HG03097 (cell line): ENCODE results near the gene SLC34A2.

Experiments used
- ATAC-seq: cut with Tn5 transposase; IDR thresholded peaks from one replicate; pipeline ENCODE4 v1.9.1; 2021; ENCODE audit not compliant: unreplicated experiment, low FRiP score

SLC34A2 gene

DNA sequence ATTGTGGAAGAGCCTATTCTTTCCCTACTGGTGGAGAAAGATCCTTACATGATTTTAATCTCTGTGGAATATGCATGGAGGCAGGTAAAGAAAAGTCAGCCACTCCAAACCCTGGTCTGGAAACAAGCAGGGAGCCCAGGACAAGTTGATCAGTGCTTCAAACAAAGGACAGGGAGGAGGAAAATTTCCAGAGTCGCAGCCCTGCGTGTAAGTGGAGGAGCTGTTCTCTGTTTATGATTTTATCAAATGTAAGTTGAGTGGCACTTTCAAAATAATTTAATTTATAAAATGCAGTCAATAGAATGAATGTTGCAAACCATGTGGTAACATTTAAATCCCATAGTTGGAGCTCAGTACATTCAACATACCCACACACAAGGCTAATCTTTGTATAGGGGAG lies 57.0 kb downstream of the SLC34A2 start:
- ATAC-seq: no peak

DNA sequence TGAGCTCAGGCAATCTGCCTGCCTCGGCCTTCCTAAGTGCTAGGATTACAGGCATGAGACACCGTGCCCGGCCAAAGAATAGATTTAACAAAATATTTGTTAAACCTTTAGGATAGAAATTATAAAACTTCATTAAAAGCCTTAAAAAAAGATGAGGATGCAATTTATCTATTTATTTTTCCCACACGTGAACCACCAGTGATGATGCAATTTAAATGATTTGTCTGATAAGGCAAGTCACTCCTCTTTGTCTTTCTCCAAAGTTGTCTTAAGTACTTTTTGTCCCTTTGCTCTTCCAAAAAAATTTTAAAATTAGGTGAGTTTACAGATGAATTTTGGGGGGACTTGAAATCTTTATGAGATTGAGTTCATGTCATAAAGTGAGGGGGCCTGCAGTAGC lies 58.2 kb downstream of the SLC34A2 start:
- ATAC-seq: no peak

DNA sequence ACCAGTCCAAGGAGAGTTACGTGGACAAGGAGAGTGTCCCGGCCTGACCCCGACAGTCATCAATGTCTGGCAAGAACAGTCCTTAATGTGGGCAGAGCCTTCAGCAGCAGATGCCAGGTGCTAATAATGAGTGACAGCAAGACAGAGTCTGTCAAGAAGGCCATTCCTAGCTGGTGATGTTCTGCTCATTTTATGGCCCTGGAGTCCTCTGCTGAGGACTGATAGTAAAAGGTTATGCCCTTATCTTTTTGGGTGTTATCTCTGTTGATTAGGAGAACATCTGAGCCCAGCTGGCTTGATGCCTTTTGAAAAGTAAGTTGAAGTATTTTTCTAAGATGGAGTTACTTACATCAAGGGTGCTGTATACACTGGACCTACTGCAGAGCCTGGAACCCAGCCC lies 67.3 kb downstream of the SLC34A2 start:
- no peak for ATAC-seq

DNA sequence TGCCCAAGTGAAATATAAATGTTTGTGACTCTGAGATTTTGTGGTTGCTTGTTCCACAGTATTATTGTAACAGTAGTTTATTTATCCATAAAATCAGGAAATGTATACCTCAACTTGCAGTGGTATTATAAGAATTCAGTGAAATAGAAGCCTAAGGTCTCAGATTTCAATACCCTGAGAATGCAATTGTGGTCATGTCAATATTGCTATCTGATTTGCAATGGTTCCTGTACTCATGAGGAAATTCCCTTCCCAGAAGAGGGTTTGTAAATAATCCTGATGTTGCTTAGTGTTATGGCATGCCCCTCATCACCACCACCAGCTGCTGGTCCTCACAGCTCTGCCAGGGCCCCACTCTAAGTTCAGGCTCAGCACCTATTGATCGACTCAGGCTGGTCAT lies 67.8 kb downstream of the SLC34A2 start:
- ATAC-seq: no peak

DNA sequence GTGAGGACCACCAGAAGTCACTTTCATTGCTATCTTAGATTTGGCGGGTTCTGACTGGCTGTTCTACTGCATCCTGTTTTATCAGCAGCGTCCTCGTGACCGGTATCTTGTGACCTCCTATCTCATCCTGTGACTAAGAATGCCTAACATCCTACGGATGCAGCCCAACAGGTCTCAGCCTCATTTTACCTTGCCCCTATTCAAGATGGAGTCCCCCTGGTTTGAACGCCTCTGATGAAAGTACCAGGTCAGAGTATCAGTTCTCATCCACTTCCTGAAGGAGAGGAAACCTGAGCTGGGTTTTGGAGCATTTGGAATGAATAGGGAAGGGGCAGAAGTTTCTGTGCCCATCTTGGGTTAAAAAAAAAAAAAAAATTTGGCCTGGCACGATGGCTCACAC lies 70.2 kb downstream of the SLC34A2 start:
- ATAC-seq: no peak

DNA sequence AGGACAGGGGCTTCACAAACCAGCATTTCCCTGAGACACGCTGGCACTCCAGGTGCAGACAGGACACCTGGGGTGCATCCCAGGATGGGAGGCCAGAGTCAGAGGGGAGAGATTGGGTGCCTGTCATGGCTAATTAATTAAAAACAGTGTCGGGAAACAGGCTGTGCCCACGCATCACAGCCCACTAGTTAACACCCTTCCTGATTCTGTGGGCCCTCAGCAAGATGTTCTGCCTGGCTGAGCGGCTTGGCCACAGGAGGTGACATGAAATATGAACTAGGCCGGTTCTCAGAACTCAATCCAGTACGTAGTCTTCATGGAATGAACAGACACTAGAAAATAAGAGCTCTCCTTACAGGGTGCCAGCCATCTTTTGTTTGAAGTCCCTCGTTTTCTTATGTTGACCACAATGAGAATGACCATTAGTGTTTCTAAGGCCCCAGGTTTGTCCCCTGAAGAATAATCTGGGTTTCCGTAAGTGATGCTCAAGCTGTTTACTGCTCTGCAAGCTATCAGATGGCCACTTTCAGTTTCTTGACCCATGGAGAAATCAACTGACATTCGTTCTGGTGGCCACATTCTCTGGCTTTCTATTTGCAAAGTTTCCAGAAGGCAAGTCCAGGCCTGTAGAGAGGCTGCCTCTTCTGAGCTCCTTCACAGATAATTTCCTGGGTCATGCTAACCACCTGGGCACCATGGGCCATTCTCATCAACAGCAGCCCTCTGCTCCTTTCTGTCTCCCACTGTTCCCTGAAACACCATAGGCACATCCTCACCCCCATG lies 72.3 kb downstream of the SLC34A2 start:
- no peak for ATAC-seq
